ENCODE results near the gene FAM32A. TPM values are rescaled to one million over a fixed set of nuclear protein-coding genes. Genes with fewer than 3 reads are reported as not detected.

Gene FAM32A
- total RNA-seq, 2 experiments from 2014 or later = 38.2 to 41.9 TPM

GRCh38 chr19:16153582-16154336 lies 31.5 kb upstream of the FAM32A start:
- H3K27ac Mint-ChIP-seq = no peak overlapping the region
- no peaks in the 10 kb centered on the region for H3K4me1 Mint-ChIP-seq (ENCODE audit: low read depth)
- intact Hi-C loops (cut with micrococcal nuclease) = no loop called here
- no peak overlapping the region for H3K4me3 Mint-ChIP-seq
- DNase-seq = peak; percentile 20
- no peaks in the 10 kb centered on the region for H3K27me3 Mint-ChIP-seq (ENCODE audit: low read depth)
- H3K9me3 Mint-ChIP-seq = no peaks in the 10 kb centered on the region
- H3K36me3 Mint-ChIP-seq (ENCODE audit: low read depth) = peaks cover 42% of the 10 kb centered on the region
- CTCF ChIA-PET = interaction anchor here (0.9 to 2.7 kb wide), 2 partner anchors 10 to 112 kb away, joined by 3 to 6 read pairs; partner anchors contain the start of gene HSH2D

GRCh38 chr19:16154557-16154956 lies 30.7 kb upstream of the FAM32A start:
- peaks cover 36% of the 10 kb centered on the region for H3K36me3 Mint-ChIP-seq (ENCODE audit: low read depth)
- peak overlapping the region; percentile 34 for H3K27ac Mint-ChIP-seq
- CTCF ChIA-PET = interaction anchor here (2.7 kb wide), 1 partner anchor 10 kb away, joined by 6 read pairs; the partner anchor contains the start of gene HSH2D

GRCh38 chr19:16155128-16155527 lies 30.1 kb upstream of the FAM32A start:
- H3K27ac Mint-ChIP-seq = peak overlapping the region; percentile 34
- H3K36me3 Mint-ChIP-seq (ENCODE audit: low read depth) = peaks cover 36% of the 10 kb centered on the region
- no peaks in the 10 kb centered on the region for H3K4me1 Mint-ChIP-seq (ENCODE audit: low read depth)
- H3K9me3 Mint-ChIP-seq = no peaks in the 10 kb centered on the region
- no peak overlapping the region for H3K4me3 Mint-ChIP-seq
- intact Hi-C loops (cut with micrococcal nuclease) = no loop called here
- CTCF ChIA-PET = no interaction called here
- no peaks in the 10 kb centered on the region for H3K27me3 Mint-ChIP-seq (ENCODE audit: low read depth)
- DNase-seq = no peak

More at GRCh38 chr19:16154557-16154956, 30.7 kb upstream of the FAM32A start:
- no peaks in the 10 kb centered on the region for H3K27me3 Mint-ChIP-seq (ENCODE audit: low read depth)
- DNase-seq = no peak
- H3K4me1 Mint-ChIP-seq (ENCODE audit: low read depth) = no peaks in the 10 kb centered on the region
- H3K9me3 Mint-ChIP-seq = no peaks in the 10 kb centered on the region
- intact Hi-C loops (cut with micrococcal nuclease) = no loop called here
- no peak overlapping the region for H3K4me3 Mint-ChIP-seq

- no peak for DNase-seq
- H3K4me1 Mint-ChIP-seq (ENCODE audit: low read depth) = peaks cover 16% of the 10 kb centered on the region
- H3K4me3 Mint-ChIP-seq = no peak overlapping the region
- H3K9me3 Mint-ChIP-seq = no peaks in the 10 kb centered on the region
- no peaks in the 10 kb centered on the region for H3K27me3 Mint-ChIP-seq (ENCODE audit: low read depth)
- intact Hi-C loops (cut with micrococcal nuclease) = no loop called here
- H3K27ac Mint-ChIP-seq = no peak overlapping the region
- peaks cover 34% of the 10 kb centered on the region for H3K36me3 Mint-ChIP-seq (ENCODE audit: low read depth)
- CTCF ChIA-PET = no interaction called here
These were observed 28.3 kb upstream of the FAM32A start for GRCh38 chr19:16156904-16157303.

- Mint-ChIP-seq H3K36me3 (ENCODE audit: low read depth) (peaks cover 31% of the 10 kb centered on the region), H3K27ac (no peak overlapping the region), H3K9me3 (no peaks in the 10 kb centered on the region), H3K4me1 (ENCODE audit: low read depth) (peaks cover 17% of the 10 kb centered on the region), H3K4me3 (no peak overlapping the region), H3K27me3 (ENCODE audit: low read depth) (no peaks in the 10 kb centered on the region)
- intact Hi-C loops (cut with micrococcal nuclease) = no loop called here
- DNase-seq = no peak
- CTCF ChIA-PET = interaction anchor here (1.3 kb wide), 1 partner anchor 115 kb away, joined by 3 read pairs; no protein-coding TSS in a partner anchor
These were observed 27.6 kb upstream of the FAM32A start for GRCh38 chr19:16157601-16158000.

- no peak for DNase-seq
- no peaks in the 10 kb centered on the region for H3K9me3 Mint-ChIP-seq
- H3K4me3 Mint-ChIP-seq = no peak overlapping the region
- CTCF ChIA-PET = interaction anchor here (0.6 to 0.7 kb wide), 2 partner anchors 51 to 118 kb away, joined by 3 to 4 read pairs; no protein-coding TSS in a partner anchor
- no peaks in the 10 kb centered on the region for H3K27me3 Mint-ChIP-seq (ENCODE audit: low read depth)
- intact Hi-C loops (cut with micrococcal nuclease) = no loop called here
- H3K4me1 Mint-ChIP-seq (ENCODE audit: low read depth) = peaks cover 17% of the 10 kb centered on the region
- H3K27ac Mint-ChIP-seq = no peak overlapping the region
- peaks cover 18% of the 10 kb centered on the region for H3K36me3 Mint-ChIP-seq (ENCODE audit: low read depth)
These were observed 25.6 kb upstream of the FAM32A start for GRCh38 chr19:16159655-16160054.

- no peak overlapping the region for H3K4me3 Mint-ChIP-seq
These were observed 24.7 kb upstream of the FAM32A start for GRCh38 chr19:16160445-16160942.

GRCh38 chr19:16160943-16161560 lies 24.2 kb upstream of the FAM32A start:
- peak; percentile 52 for DNase-seq
- intact Hi-C loops (cut with micrococcal nuclease) = no loop called here
- no peak overlapping the region for H3K4me3 Mint-ChIP-seq

More at GRCh38 chr19:16160445-16160942, 24.7 kb upstream of the FAM32A start:
- intact Hi-C loops (cut with micrococcal nuclease) = no loop called here
- no peaks in the 10 kb centered on the region for H3K27me3 Mint-ChIP-seq (ENCODE audit: low read depth)
- CTCF ChIA-PET = interaction anchor here (0.6 to 0.7 kb wide), 2 partner anchors 52 to 565 kb away, joined by 4 to 5 read pairs; no protein-coding TSS in a partner anchor
- no peak for DNase-seq
- H3K36me3 Mint-ChIP-seq (ENCODE audit: low read depth) = peaks cover 10% of the 10 kb centered on the region
- no peaks in the 10 kb centered on the region for H3K9me3 Mint-ChIP-seq
- H3K4me1 Mint-ChIP-seq (ENCODE audit: low read depth) = peaks cover 17% of the 10 kb centered on the region
- H3K27ac Mint-ChIP-seq = no peak overlapping the region

GRCh38 chr19:16161840-16162239 lies 23.4 kb upstream of the FAM32A start:
- no peak overlapping the region for H3K4me3 Mint-ChIP-seq
- peaks cover 17% of the 10 kb centered on the region for H3K4me1 Mint-ChIP-seq (ENCODE audit: low read depth)
- intact Hi-C loops (cut with micrococcal nuclease) = no loop called here
- no peaks in the 10 kb centered on the region for H3K9me3 Mint-ChIP-seq
- H3K27ac Mint-ChIP-seq = no peak overlapping the region
- H3K36me3 Mint-ChIP-seq (ENCODE audit: low read depth) = peaks cover 2% of the 10 kb centered on the region
- CTCF ChIA-PET = interaction anchor here (0.7 kb wide), 1 partner anchor 110 kb away, joined by 6 read pairs; no protein-coding TSS in a partner anchor
- peak; percentile 47 for DNase-seq
- no peaks in the 10 kb centered on the region for H3K27me3 Mint-ChIP-seq (ENCODE audit: low read depth)

More at GRCh38 chr19:16160943-16161560, 24.2 kb upstream of the FAM32A start:
- no peaks in the 10 kb centered on the region for H3K27me3 Mint-ChIP-seq (ENCODE audit: low read depth)
- H3K27ac Mint-ChIP-seq = no peak overlapping the region
- CTCF ChIA-PET = interaction anchor here (0.6 kb wide), 1 partner anchor 564 kb away, joined by 5 read pairs; no protein-coding TSS in a partner anchor
- H3K36me3 Mint-ChIP-seq (ENCODE audit: low read depth) = peaks cover 8% of the 10 kb centered on the region
- no peaks in the 10 kb centered on the region for H3K9me3 Mint-ChIP-seq
- H3K4me1 Mint-ChIP-seq (ENCODE audit: low read depth) = peaks cover 17% of the 10 kb centered on the region

- no peak for DNase-seq
- Mint-ChIP-seq H3K4me3 (no peak overlapping the region), H3K9me3 (no peaks in the 10 kb centered on the region), H3K36me3 (ENCODE audit: low read depth) (no peaks in the 10 kb centered on the region), H3K27me3 (ENCODE audit: low read depth) (no peaks in the 10 kb centered on the region), H3K4me1 (ENCODE audit: low read depth) (peaks cover 21% of the 10 kb centered on the region), H3K27ac (no peak overlapping the region)
- intact Hi-C loops (cut with micrococcal nuclease) = no loop called here
- CTCF ChIA-PET = interaction anchor here (1.1 kb wide), 1 partner anchor 123 kb away, joined by 5 read pairs; no protein-coding TSS in a partner anchor
These were observed 20.9 kb upstream of the FAM32A start for GRCh38 chr19:16164222-16164890.

GRCh38 chr19:16166417-16166816 lies 18.8 kb upstream of the FAM32A start:
- Mint-ChIP-seq H3K36me3 (ENCODE audit: low read depth) (no peaks in the 10 kb centered on the region), H3K27me3 (ENCODE audit: low read depth) (no peaks in the 10 kb centered on the region), H3K27ac (no peak overlapping the region), H3K9me3 (no peaks in the 10 kb centered on the region), H3K4me1 (ENCODE audit: low read depth) (peaks cover 9% of the 10 kb centered on the region), H3K4me3 (no peak overlapping the region)
- DNase-seq = no peak
- CTCF ChIA-PET = no interaction called here
- intact Hi-C loops (cut with micrococcal nuclease) = no loop called here

- no peaks in the 10 kb centered on the region for H3K27me3 Mint-ChIP-seq (ENCODE audit: low read depth)
- H3K4me3 Mint-ChIP-seq = no peak overlapping the region
- CTCF ChIA-PET = no interaction called here
- H3K27ac Mint-ChIP-seq = no peak overlapping the region
- H3K9me3 Mint-ChIP-seq = no peaks in the 10 kb centered on the region
- intact Hi-C loops (cut with micrococcal nuclease) = no loop called here
- H3K4me1 Mint-ChIP-seq (ENCODE audit: low read depth) = peaks cover 4% of the 10 kb centered on the region
- no peaks in the 10 kb centered on the region for H3K36me3 Mint-ChIP-seq (ENCODE audit: low read depth)
- DNase-seq = no peak
These were observed 18.2 kb upstream of the FAM32A start for GRCh38 chr19:16167055-16167454.
